Astrocyte (in vitro differentiated cells and primary cell): Measurements from ENCODE around the gene ENTREP1.

Experiments
- EZH2 ChIP-seq: IDR thresholded peaks from 2 replicates; pipeline ENCODE4 v1.6.1; 2012; ENCODE audit warnings: mild to moderate bottlenecking, low read length, inconsistent platforms; ENCODE audit not compliant: insufficient read depth
- TF ChIP-seq, protein P1 (sequence below): IDR thresholded peaks from 2 replicates; pipeline ENCODE4 v1.5.1; 2011; ENCODE audit warnings: low read depth, mild to moderate bottlenecking, inconsistent platforms, low read length, moderate library complexity; ENCODE audit not compliant: insufficient read depth

DNA sequence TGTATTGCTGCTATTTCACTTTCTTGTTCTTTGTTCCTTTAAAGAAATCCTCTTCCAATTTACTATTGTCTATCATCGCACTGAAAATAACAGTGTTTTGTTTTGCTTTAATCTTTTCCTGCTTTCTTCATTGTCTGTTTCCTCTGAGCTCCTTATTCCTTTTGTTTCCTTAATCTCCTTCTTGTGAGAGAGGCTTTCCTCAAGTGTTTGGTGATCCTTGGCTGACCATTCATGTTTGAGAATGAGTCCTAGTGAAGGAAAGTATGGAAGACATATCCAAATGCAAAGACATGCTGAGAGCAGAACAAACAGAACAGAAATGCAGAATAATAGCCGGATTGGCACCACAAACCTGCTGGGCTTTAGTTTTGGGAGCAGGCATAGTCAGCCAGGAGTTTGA lies 42.0 kb upstream of the ENTREP1 start:
- TF ChIP-seq, protein P1, sequence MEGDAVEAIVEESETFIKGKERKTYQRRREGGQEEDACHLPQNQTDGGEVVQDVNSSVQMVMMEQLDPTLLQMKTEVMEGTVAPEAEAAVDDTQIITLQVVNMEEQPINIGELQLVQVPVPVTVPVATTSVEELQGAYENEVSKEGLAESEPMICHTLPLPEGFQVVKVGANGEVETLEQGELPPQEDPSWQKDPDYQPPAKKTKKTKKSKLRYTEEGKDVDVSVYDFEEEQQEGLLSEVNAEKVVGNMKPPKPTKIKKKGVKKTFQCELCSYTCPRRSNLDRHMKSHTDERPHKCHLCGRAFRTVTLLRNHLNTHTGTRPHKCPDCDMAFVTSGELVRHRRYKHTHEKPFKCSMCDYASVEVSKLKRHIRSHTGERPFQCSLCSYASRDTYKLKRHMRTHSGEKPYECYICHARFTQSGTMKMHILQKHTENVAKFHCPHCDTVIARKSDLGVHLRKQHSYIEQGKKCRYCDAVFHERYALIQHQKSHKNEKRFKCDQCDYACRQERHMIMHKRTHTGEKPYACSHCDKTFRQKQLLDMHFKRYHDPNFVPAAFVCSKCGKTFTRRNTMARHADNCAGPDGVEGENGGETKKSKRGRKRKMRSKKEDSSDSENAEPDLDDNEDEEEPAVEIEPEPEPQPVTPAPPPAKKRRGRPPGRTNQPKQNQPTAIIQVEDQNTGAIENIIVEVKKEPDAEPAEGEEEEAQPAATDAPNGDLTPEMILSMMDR: no peak
- TF ChIP-seq EZH2: no peak
